GM12872 (cell line): Measurements from ENCODE around the gene SLC48A1.

Experiments used
- CTCF ChIP-seq: IDR thresholded peaks from 3 replicates; pipeline ENCODE4 v1.5.1; 2011; ENCODE audit warnings: low read depth, mild to moderate bottlenecking, low read length, moderate library complexity; ENCODE audit not compliant: insufficient read depth

The SLC48A1 gene

GRCh38 chr12:47733142-47733541 is 39.9 kb upstream of the SLC48A1 start:
- no peak for TF ChIP-seq CTCF

GRCh38 chr12:47734725-47735480 is 38.1 kb upstream of the SLC48A1 start:
- no peak for TF ChIP-seq CTCF

GRCh38 chr12:47735649-47736048 is 37.4 kb upstream of the SLC48A1 start:
- TF ChIP-seq CTCF = no peak

- TF ChIP-seq CTCF = no peak
Observed at GRCh38 chr12:47736216-47736615, 36.8 kb upstream of the SLC48A1 start.

- TF ChIP-seq CTCF = no peak
Observed at GRCh38 chr12:47736877-47737676, 36.0 kb upstream of the SLC48A1 start.

GRCh38 chr12:47737936-47738594 is 35.0 kb upstream of the SLC48A1 start:
- TF ChIP-seq CTCF = no peak

GRCh38 chr12:47739297-47739696 is 33.7 kb upstream of the SLC48A1 start:
- no peak for TF ChIP-seq CTCF
